NT2/D1 (cell line): ENCODE data around the gene TENT5A.

ENCODE experiments used
- SUZ12 ChIP-seq: IDR thresholded peaks from 2 replicates; pipeline ENCODE4 v1.6.1; 2011; ENCODE audit not compliant: insufficient read length, insufficient read depth; ENCODE audit errors: extremely low read depth
- YY1 ChIP-seq: IDR thresholded peaks from 2 replicates; pipeline ENCODE4 v1.6.1; 2011; ENCODE audit not compliant: insufficient read length, insufficient read depth

DNA sequence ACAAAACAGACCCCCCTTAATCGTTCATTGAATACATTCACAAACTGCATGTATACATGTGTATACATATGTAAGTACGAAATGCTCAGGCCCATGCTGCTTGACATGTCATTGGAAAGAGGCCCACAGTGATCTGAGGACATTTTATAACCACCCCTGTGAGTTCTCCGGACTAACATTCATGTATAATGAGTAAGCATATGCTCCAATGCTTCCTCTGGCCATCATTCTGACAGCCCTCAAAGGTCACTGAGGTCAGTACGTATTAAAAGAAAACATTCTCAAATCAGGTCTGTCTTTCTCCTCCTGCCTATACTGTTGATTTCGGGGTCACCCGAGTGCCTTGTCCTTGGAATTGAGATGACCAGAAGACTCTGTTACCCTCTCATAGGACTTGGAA, 54.9 kb downstream of the TENT5A start:
- TF ChIP-seq SUZ12 = no peak
- TF ChIP-seq YY1 = no peak
